IMR-90 (cell line): ENCODE results near the gene GNAI1.
A peak's percentile ranks its signal among the peaks of the same experiment; 100 is the strongest.

Experiments used
- CEBPB ChIP-seq: IDR thresholded peaks from 2 replicates; pipeline ENCODE4 v1.6.1; 2012; ENCODE audit warnings: low read depth, low read length, improper control_type of control experiment
- CHD1 ChIP-seq: IDR thresholded peaks from 2 replicates; pipeline ENCODE4 v1.6.1; 2012; ENCODE audit warnings: low read depth, low read length, improper control_type of control experiment
- FOS ChIP-seq: fragments of 150-350 bp; IDR thresholded peaks from 2 replicates; pipeline ENCODE4 v1.6.1; 2016; ENCODE audit warnings: low read depth, low read length
- MAFK ChIP-seq: IDR thresholded peaks from 2 replicates; pipeline ENCODE4 v1.6.1; 2012; ENCODE audit warnings: low read depth, low read length, improper control_type of control experiment
- MAZ ChIP-seq: IDR thresholded peaks from 2 replicates; pipeline ENCODE4 v1.6.1; 2012; ENCODE audit warnings: low read depth, mild to moderate bottlenecking, low read length, improper control_type of control experiment, moderate library complexity, borderline replicate concordance
- MXI1 ChIP-seq: IDR thresholded peaks from 2 replicates; pipeline ENCODE4 v1.6.1; 2012; ENCODE audit warnings: low read depth, mild to moderate bottlenecking, low read length, moderate library complexity, borderline replicate concordance
- NFE2L2 ChIP-seq: fragments of 150-350 bp; IDR thresholded peaks from 2 replicates; pipeline ENCODE4 v1.6.1; 2016; ENCODE audit warnings: low read depth, mild to moderate bottlenecking, low read length
- POLR2A ChIP-seq: IDR thresholded peaks from 2 replicates; pipeline ENCODE4 v1.6.1; 2012; ENCODE audit warnings: mild to moderate bottlenecking, low read depth, low read length
- RAD21 ChIP-seq: IDR thresholded peaks from 2 replicates; pipeline ENCODE4 v1.6.1; 2012; ENCODE audit warnings: low read length, improper control_type of control experiment
- RCOR1 ChIP-seq: IDR thresholded peaks from 2 replicates; pipeline ENCODE4 v1.6.1; 2012; ENCODE audit warnings: mild to moderate bottlenecking, low read length, improper control_type of control experiment; ENCODE audit not compliant: insufficient replicate concordance
- RFX5 ChIP-seq: IDR thresholded peaks from 2 replicates; pipeline ENCODE4 v1.8.0; 2012; ENCODE audit warnings: low read depth, mild to moderate bottlenecking, low read length, moderate library complexity
- SMC3 ChIP-seq: fragments of 150-350 bp; IDR thresholded peaks from 2 replicates; pipeline ENCODE4 v1.6.1; 2016; ENCODE audit warnings: low read depth, mild to moderate bottlenecking, antibody characterized with exemption, low read length, moderate library complexity
- TF ChIP-seq, protein P1 (sequence below): conservative IDR thresholded peaks from 2 replicates; pipeline ENCODE4 v1.5.1; 2012; ENCODE audit warnings: mild to moderate bottlenecking, low read depth, low read length, improper control_type of control experiment
- TF ChIP-seq, protein P2 (sequence below): fragments of 150-350 bp; IDR thresholded peaks from 2 replicates; pipeline ENCODE4 v1.6.1; 2017; ENCODE audit warnings: mild to moderate bottlenecking, antibody characterized with exemption, low read length, low read depth

DNA sequence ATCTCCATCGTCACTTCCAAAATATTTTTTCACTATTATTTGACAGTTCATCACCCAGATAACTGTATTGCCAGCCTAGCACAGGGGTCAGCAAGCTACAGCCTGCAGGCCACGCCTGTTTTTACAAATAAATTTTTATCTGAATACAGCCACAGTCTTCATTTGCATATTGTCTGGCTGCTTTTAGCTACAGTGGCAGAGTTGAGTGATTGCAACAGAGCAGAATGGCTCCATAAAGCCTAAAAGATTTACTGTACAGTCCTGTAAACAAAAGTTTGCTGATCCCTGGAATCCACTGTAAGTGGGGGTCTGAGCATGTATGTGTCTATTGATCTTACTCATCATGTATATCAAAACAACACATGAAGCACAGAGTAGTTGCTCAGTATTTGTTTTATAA lies 45.9 kb upstream of the GNAI1 start:
- TF ChIP-seq, protein P1, sequence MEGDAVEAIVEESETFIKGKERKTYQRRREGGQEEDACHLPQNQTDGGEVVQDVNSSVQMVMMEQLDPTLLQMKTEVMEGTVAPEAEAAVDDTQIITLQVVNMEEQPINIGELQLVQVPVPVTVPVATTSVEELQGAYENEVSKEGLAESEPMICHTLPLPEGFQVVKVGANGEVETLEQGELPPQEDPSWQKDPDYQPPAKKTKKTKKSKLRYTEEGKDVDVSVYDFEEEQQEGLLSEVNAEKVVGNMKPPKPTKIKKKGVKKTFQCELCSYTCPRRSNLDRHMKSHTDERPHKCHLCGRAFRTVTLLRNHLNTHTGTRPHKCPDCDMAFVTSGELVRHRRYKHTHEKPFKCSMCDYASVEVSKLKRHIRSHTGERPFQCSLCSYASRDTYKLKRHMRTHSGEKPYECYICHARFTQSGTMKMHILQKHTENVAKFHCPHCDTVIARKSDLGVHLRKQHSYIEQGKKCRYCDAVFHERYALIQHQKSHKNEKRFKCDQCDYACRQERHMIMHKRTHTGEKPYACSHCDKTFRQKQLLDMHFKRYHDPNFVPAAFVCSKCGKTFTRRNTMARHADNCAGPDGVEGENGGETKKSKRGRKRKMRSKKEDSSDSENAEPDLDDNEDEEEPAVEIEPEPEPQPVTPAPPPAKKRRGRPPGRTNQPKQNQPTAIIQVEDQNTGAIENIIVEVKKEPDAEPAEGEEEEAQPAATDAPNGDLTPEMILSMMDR: no peak
- TF ChIP-seq POLR2A (no peak), NFE2L2 (no peak), CHD1 (no peak), SMC3 (no peak), RAD21 (no peak), RCOR1 (no peak), MXI1 (no peak), MAFK (no peak), CEBPB (peak; percentile 77), MAZ (no peak), FOS (no peak), RFX5 (no peak)
- TF ChIP-seq, protein P2, sequence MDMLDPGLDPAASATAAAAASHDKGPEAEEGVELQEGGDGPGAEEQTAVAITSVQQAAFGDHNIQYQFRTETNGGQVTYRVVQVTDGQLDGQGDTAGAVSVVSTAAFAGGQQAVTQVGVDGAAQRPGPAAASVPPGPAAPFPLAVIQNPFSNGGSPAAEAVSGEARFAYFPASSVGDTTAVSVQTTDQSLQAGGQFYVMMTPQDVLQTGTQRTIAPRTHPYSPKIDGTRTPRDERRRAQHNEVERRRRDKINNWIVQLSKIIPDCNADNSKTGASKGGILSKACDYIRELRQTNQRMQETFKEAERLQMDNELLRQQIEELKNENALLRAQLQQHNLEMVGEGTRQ: no peak
